Measurements from ENCODE around the gene EVL. TPM values are rescaled to one million over a fixed set of nuclear protein-coding genes. Genes with fewer than 3 reads are reported as not detected.

EVL gene
- total RNA-seq, 1 donor from 2014 or later, result 6.1 TPM

- FAIRE-seq (no peak), DNase-seq (ENCODE audit: low read depth) (no peak)
- Histone ChIP-seq H3K36me3 (ENCODE audit: control insufficient read depth, insufficient read depth, low read length) (no peaks in the 10 kb centered on the region), H3K27me3 (ENCODE audit: control insufficient read depth, insufficient read depth, low read length) (no peaks in the 10 kb centered on the region), H3K4me3 (ENCODE audit: low read depth, low read length) (no peak overlapping the region)
- TF ChIP-seq CTCF (IDR thresholded peaks at IDR 0.05; ENCODE audit: insufficient read depth, low read length, severe bottlenecking), result no peak
Measured at GRCh38 chr14:100144996-100145646, 79.9 kb downstream of the EVL start.

GRCh38 chr14:100145682-100146464, 80.7 kb downstream of the EVL start:
- H3K36me3 ChIP-seq (ENCODE audit: control insufficient read depth, insufficient read depth, low read length), result no peaks in the 10 kb centered on the region
- H3K27me3 ChIP-seq (ENCODE audit: control insufficient read depth, insufficient read depth, low read length), result no peaks in the 10 kb centered on the region
- DNase-seq (ENCODE audit: low read depth), result no peak
- FAIRE-seq, result no peak
- no peak for TF ChIP-seq CTCF (IDR thresholded peaks at IDR 0.05; ENCODE audit: insufficient read depth, low read length, severe bottlenecking)
- no peak overlapping the region for H3K4me3 ChIP-seq (ENCODE audit: low read depth, low read length)

GRCh38 chr14:100146531-100147091, 81.4 kb downstream of the EVL start:
- no peak for DNase-seq (ENCODE audit: low read depth)
- FAIRE-seq, result no peak

GRCh38 chr14:100147181-100147631, 82.0 kb downstream of the EVL start:
- FAIRE-seq (no peak), DNase-seq (ENCODE audit: low read depth) (no peak)
- no peak overlapping the region for H3K4me3 ChIP-seq (ENCODE audit: low read depth, low read length)
- no peak for TF ChIP-seq CTCF (IDR thresholded peaks at IDR 0.05; ENCODE audit: insufficient read depth, low read length, severe bottlenecking)
- no peaks in the 10 kb centered on the region for H3K36me3 ChIP-seq (ENCODE audit: control insufficient read depth, insufficient read depth, low read length)
- H3K27me3 ChIP-seq (ENCODE audit: control insufficient read depth, insufficient read depth, low read length), result no peaks in the 10 kb centered on the region

More at GRCh38 chr14:100146531-100147091, 81.4 kb downstream of the EVL start:
- no peak overlapping the region for H3K4me3 ChIP-seq (ENCODE audit: low read depth, low read length)
- peak; percentile 19 for TF ChIP-seq CTCF (IDR thresholded peaks at IDR 0.05; ENCODE audit: insufficient read depth, low read length, severe bottlenecking)
- no peaks in the 10 kb centered on the region for H3K27me3 ChIP-seq (ENCODE audit: control insufficient read depth, insufficient read depth, low read length)
- no peaks in the 10 kb centered on the region for H3K36me3 ChIP-seq (ENCODE audit: control insufficient read depth, insufficient read depth, low read length)

GRCh38 chr14:100147691-100148464, 82.7 kb downstream of the EVL start:
- Histone ChIP-seq H3K4me3 (ENCODE audit: low read depth, low read length) (no peak overlapping the region), H3K36me3 (ENCODE audit: control insufficient read depth, insufficient read depth, low read length) (no peaks in the 10 kb centered on the region), H3K27me3 (ENCODE audit: control insufficient read depth, insufficient read depth, low read length) (no peaks in the 10 kb centered on the region)
- DNase-seq (ENCODE audit: low read depth) (no peak), FAIRE-seq (no peak)
- TF ChIP-seq CTCF (IDR thresholded peaks at IDR 0.05; ENCODE audit: insufficient read depth, low read length, severe bottlenecking), result no peak
